GM19025 (cell line): Measurements from ENCODE around the gene ADARB2.
"Not testable (repeated sequence)": the region's sequence is repeated elsewhere in the genome, so short reads cannot be mapped to it uniquely, and the experiment has no call there.

Experiments used
- ATAC-seq: cut with Tn5 transposase; IDR thresholded peaks from one replicate; pipeline ENCODE4 v1.9.1; 2021; ENCODE audit warnings: mild to moderate bottlenecking, low read depth, moderate library complexity; ENCODE audit not compliant: unreplicated experiment

The ADARB2 gene

DNA sequence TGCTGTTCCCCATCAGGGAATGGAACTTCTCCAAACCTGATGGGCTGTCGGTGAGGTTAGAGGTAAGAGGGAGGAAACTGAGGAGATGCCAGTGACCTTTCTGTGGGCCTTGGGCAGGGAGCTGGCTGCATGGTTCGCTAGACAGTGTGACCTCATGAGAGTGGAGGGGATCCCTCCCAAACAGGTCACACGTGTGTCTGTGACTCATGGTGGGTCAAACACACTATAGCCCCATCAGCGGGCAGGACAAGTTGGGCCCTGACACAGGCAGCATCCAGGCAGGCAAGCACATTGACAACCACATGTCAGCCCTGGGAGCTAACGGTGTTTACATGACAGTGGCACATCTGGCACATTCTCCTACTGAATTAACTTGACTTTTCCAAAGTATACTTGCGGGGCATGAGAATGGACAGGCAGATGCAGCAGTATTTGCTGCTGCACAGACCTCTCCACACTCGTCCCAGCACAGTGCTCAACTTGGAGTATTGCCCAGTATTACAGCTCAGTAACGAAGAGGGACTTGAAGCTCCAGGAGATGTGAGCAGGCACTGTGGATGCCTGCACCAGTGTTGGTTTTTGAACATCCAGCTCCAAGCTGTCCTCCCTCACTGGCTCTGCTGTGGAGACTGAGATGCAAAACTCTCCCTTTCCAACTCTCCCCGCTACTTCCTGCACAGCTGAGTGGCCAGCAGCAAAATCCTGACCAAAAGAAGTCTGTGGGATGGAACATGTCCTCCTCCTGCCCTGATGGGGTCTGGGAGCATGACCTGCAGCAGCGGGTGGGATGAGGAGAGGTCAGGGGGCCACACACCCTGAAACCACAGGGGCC, 481.5 kb downstream of the ADARB2 start:
- ATAC-seq = no peak

DNA sequence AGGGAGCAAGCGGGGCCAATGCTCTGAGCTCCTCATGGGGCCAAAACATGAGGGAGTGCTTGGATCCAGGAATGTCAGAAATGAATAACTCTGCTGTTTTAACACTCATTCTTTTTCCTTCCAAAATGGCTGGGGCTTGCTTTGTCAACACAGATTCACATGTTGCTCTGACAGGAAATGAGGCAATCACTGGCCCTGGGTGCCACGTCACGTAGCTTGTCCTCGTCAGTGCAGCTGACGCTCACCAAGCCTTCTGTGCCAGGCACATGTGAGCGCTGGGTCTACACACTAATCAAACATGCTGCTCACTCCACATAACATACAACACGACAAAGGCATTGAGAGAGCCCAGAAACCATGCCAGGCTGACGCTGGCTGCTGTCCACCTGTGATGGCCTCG, 482.2 kb downstream of the ADARB2 start:
- ATAC-seq = no peak

DNA sequence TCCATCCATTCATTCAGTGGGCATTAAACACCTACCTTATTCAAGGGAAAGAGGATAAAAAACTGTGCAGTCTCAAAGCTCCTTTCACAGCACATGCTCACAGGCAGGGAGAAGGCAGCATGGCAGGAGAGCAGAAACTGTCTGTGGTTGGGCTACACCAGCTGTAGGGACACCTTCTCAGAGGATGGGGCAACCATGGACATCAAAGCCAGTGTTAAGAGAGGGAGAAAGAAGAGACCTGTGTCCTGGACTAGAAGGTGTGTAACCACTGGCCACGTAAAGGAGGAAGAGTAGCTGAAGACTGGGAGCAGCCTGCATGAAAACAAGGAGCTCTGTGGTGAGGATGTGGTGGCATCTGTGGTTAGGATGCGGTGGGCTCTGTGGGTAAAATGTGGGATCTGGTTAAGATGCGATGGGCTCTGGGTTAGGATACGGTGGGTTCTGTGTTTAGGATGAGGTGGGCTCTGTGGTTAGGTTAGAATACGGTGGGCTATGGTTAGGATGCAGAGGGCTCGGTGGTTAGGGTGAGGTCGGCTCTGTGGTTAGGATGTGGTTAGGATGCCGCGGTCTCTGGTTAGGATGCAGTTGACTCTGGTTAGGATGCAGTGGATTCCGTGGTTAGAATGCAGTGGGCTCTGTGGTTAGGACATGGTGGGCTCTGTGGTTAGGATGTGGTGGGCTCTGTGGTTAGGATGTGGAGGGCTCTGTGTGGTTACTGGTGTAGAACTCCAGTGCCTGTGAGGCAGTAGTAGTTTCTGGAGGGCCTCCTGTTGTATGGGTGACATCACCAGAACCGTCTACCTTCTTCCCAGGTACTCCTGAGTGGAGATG, 483.6 kb downstream of the ADARB2 start:
- ATAC-seq = no peak

DNA sequence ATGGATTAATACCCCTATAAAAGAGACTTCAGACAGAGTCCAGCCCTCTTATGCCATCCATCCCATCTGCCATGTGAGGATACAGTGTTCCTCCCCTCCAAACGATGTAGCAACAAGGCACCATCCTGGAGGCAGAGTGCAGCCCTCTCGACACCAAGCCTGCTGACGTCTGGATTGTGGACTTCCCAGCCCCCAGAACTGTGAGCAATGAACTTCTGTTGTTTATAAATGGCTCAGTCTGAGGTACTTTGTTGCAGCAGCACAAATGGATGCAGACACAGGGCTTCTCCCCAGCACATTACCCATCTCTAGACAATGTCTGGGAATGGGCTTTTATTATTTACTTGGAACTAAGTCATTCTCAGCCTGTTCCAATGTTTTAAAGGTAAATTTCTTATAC, 485.6 kb downstream of the ADARB2 start:
- ATAC-seq = no peak

DNA sequence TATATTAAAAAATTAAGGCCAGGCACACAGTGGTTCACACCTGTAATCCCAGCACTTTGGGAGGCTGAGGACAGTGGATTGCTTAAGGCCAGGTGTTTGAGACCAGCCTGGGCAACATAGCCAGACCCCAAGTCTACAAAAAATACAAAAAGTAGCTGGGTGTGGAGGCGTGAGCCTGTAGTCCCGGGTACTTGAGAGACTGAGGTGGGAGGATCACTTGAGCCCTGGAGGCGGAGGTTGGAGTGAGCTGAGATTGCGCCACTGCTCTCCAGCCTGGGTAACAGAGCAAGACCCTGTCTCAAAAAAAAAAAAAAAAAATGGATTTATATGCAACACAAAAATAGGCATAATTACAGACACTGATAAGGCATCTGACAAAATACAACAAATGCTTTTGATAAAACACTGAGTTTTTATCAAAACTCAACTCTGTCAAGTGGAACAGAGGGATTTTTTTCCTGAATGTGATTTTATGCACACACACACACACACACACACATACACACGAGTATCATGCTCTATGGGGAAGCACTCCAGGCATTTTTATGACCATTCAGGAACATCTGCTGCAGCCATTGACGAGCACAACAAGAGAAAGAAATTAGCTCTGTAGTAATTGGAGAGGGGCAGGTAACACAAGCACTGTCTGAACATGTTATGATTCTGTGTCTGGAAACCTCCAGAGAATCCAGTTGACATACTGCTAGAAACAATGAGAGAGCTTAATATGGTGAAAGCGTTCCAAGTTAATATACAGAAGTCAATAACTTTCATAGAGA, 488.0 kb downstream of the ADARB2 start:
- ATAC-seq = no peak

DNA sequence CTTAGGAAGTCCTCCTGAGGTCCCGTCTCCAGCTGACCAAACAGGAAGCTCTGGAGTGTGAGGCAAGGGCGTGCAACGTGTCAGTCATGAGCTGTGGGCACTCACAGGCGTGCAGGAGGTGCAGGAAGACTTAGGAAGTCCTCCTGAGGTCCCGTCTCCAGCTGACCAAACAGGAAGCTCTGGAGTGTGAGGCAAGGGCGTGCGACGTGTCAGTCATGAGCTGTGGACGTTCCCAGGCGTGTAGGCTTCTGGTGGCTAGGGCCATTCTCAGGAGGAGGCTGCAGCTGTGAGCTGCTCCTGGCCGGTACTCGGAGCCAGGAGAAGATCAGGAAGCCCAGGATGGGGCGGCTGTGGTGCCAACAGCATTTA, 489.1 kb downstream of the ADARB2 start:
- not testable (repeated sequence) for ATAC-seq

DNA sequence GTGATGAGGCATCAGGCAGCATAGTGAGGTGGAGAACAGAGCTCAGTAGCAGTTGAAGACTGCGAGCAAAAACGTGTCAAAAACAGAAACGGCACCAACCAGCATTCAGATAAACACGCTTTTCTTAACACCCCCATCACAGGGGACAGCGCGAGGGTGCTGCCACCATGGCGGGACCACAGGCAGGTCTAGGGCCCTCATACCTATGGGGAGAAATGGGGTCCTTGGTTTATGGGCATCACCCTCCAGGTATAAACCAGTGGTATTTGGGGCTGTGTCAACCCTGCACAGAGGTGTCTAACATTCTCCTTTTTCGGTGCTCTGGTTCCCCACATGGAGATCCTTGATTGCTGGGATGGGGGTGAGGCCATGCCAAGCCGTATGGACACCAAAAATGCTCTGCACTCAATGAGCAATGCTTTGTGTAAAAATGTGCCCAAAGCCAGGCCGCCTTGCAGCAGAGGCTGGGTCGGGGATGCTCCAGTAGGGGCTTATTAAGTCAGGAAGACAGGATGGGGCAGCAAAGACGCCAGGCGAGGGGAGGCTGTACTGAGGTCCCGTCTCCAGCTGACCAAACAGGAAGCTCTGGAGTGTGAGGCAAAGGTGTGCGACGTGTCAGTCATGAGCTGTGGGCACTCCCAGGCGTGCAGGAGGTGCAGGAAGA, 489.6 kb downstream of the ADARB2 start:
- no peak for ATAC-seq

DNA sequence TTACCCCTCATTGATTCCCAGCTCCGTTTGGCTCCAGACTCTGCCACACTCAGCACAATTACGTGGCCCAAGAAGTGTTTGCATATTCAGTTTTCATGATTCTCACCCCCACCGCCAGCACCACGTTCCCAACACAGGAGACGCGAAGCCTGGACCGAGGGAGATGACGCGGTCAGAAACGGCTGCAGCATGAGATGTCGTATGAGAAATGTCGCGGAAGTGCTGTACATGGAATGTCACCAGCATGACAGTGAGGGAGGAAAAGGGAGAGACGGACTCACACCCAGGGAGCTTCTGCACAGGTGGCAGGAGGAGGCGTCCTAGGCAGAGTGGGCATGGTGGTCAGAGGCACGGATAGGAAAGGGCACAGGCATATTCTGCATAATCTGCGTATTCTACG, 492.8 kb downstream of the ADARB2 start:
- ATAC-seq = no peak

DNA sequence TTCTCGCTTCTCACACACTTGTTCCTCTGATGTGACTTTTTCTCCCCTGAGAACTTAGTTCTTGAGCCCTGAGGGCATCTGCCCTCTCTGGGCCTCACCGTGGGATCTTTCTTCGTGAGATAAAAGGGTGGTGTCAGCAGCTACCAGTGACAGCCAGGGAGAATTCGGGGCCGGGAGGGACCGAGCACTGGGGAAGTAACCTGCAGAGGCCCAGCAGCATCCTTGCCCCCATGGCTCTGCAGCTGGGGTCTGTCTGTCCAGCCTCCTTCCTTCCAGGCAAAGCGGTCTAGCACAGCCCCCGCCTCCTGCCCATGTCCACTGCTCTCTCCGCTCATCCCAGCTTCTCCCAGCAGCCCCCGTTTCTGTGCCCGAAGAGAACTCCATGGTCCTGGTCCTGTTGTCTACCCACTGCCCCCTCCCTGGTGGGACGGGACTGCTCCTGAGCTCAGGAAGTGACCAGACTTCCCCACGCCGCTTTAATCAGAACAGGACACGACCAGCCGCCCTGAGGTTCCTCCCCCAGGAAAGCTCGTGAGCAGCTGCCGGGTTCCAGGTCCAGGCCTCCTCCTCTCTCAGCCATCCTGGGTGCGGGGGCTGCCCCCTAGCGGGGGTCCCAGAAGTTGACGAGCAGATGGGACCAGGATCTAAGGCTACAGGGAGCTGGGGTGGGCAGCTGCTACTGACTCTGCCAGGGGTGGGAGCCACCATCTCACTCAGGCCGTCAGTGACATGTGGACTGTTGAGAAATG, 493.7 kb downstream of the ADARB2 start:
- ATAC-seq = no peak

DNA sequence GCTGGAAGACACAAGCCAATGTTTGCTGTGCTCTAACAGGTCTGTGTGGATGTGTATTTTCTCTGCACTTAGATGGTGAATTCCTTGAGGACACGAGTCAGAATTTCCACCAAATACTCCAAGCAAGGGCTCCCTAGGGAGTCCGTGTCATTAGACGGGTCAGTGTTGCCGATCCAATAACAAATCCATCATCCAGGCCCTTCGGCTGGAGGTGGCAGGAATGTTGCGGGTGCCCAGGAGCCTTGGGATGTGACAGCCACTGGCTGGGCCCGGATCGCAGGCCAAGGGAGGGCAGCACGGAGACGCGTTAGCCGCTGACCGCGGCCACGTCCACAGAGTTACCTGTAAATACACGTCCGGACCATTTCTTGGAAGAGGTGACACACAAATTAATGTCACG, 494.4 kb downstream of the ADARB2 start:
- ATAC-seq = no peak

DNA sequence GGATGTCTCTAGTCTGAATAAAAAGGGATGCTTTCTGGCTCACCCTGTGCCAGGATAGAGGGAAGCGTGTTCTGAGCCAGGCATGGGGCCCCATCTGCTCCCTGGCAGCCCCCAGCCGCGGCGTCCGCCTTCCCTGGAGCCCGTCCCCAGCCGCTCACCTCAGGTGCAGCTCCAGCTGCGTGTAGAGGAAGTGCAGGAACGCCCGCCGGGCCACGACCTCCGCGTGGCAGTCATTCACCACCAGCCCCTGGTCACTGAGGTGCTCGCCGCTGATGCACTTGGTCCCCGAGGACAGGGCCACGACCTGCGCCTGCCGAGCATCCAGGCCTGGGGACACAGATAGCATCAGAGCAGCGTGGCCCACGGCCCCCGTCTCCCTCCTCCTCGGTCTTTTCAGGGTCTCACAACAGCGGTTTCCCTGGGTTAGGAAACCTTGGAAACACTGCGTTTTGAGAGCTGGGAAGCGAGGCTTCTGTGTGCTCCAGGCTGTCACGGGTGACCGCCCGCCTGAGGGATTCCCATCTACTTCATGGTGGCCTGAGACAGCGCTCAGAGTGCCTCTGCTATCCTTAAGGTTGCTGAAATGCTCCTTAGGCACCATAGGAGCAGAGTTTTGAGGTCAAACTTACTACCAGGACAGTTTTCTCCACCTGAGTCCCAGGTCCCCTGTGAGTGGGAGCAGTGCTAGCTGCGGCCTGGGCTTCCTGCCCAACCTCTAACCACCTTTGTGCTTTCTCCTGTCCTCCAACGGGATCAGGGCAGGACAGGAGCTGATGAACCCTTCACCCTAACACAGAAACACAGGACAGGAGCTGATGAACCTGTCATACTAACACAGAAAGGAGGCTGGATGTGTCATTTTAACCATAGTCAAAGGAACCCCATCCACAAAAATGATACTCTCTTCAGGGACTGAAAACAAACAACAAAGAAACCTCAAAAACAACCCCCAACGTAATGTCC, 495.1 kb downstream of the ADARB2 start:
- ATAC-seq = no peak

DNA sequence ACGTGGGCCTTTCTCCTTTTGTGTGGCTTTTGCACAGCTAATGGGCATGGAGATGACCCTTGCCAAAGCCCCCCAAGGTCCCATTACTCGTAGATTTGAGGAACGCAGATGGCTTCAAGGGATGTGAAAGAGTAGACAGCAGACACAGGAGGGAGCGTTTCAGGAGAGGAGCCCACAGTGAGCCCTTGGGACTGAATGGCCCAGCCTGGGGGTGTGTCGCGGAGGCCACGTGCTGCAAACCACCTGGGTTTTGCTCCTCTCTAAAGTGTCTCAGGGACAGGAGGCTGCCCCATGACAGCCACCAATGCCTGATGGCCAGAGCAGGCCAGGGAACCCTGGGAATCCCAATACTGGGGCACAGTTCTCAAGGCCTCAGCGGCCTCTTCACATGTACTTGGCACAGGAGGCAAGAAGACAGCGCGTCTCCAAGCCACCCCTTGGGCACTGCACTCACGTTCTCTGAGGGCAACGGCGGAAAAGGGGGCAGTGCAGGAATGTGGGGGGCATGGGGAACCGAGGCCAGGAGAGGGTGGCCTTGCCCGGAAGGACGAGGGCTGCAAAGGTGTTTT, 495.9 kb downstream of the ADARB2 start:
- no peak for ATAC-seq

DNA sequence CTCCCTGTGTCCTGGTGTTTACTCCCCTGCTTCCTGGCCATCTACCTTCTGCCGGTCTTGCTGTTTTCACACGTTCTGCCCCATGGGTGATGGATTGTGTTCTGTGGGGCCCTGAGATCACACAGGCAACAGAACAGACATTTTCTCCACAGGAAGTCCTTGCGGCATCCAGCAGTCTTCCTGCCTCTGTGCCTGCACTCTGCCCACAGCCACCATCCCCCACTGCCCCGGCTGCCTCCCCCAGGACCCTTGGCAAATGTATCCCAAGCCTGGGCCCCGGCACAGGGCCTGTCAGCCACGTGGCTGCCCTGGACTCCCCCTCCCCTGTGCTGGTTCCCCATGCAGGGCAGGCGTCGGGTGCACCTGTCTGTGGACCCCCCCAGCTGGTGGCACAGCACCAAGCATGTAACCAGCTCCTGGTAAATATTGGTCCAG, 497.0 kb downstream of the ADARB2 start:
- ATAC-seq = no peak

DNA sequence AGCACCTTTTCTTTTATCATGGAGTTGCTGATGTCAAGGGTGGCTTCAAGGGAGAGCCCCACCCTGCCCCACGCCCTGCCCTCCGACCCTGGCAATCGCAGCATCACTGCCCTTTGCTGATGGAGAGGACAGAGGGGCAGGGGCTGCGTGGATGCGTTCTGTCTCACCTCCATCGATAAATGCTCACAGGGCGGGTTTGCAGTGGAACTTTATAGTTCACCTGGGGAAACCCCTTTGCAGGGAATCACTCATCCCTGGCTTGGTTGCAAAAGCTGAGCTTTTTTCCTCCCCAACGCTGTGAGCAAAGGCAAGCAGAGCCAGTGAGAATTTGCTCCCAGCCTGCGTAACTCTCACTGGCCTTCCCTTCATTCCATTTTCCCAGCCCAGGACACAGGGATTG, 504.3 kb downstream of the ADARB2 start:
- no peak for ATAC-seq

DNA sequence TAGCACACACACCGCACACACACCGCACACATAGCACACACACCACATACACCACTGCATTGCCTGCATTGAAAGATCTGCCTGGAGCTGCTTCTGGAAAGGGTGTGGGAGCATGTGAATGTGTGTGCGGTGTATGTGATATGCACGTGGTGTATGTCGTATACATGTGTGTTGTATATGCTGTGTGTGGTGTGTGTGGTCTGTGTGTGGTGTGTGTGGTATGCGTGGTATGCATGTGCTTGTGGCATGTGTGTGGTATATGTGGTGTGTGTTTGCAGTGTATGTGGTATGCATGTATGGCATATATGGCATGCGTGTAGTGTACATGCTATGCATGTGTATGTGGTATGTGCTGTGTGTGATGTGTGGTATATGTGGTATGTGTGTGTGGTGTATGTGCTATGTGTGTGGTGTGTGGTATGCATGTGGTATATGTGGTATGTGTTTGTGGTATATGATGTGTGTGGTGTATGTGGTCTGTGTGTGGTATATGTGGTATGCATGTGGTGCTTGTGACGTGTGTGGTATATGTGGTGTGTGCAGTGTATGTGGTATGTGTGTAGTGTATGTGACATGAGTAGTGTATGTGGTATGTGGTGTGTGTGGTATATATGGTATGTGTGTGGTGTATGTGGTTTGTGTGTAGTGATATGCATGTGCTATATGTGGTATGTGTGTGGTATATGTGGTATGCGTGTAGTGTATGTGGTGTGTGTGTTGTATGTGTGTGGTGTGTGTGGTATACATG, 505.0 kb downstream of the ADARB2 start:
- ATAC-seq = no peak

DNA sequence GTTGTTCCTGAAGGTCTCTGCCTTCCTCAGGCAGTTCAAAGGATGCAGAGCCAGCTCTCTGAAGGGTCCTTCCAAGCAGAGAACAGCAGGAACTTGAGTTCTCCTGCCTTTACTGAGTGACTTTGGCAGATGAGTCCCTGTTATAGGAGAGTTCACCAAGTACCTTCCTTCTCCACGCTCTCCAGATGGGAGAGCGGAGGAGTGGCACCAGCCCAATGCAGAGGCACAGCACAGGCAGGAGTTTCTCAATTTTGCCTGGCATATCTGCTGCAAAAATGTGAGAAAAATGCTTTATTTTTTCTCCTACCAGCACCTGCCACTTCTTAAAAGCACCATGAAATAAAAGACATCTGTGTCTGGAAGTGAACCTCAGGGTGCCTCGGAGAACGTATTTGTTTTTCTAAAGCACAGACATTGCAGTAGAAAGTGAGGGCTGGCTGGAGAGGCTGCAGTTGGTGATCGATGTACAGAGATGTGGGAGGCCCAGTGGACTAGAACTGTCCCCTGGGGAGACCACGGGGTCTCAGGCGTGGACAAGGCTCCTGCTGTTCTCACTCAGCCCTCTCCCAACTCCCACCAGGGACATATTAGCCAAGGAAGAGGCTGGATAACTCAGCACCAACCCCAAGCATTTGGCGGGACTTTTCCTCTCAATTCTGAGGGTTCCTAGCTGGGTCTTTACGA, 506.6 kb downstream of the ADARB2 start:
- no peak for ATAC-seq

DNA sequence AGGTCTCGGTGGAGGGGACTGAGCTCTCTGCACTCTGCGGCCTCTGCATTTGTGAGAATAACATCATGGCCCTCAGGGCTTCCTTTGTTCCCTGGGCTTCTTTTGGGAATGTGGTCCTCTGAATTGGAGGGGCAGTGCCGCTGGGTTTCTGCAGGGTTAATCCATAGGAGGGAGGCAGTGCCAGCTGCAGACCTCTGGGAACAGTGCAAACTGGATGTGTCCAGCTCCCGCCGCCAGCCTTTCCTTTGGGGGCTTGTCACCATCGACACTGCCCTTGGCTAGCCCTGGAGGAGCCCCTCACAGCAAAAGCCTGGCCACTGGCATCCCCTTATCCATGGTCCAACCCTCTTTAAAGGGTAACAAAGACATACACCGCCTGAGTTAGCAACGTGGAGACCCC, 507.2 kb downstream of the ADARB2 start:
- ATAC-seq = no peak
